Thoracic aorta (tissue), 2 donors: ENCODE results near the gene CBX6. TPM values are rescaled to one million over a fixed set of nuclear protein-coding genes. Genes with fewer than 3 reads are reported as not detected.

Experiments used
- ATAC-seq: fragments of 150-250 bp; one replicate; pipeline ENCODE4 v1.8.0; 2017; ENCODE audit warnings: low read depth; ENCODE audit not compliant: insufficient number of reproducible peaks, low FRiP score
- DNase-seq: peaks from one replicate; pipeline ENCODE4 v3.0.0-alpha.2; 2020; ENCODE audit warnings: low spot score
- H3K27ac ChIP-seq, 2 donors: fragments of 200-600 bp; sonication (generic); 1 replicate in 1 of 2; 2 replicates in 1 of 2; pipeline ENCODE4 v1.5.1; 2016; ENCODE audit warnings: mild to moderate bottlenecking in 2 of 2, moderate library complexity in 2 of 2
- H3K27me3 ChIP-seq: fragments of 200-600 bp; sonication (generic); replicated peaks from 2 replicates; pipeline ENCODE4 v1.6.0; 2016; ENCODE audit warnings: mild to moderate bottlenecking; ENCODE audit not compliant: insufficient read depth
- H3K36me3 ChIP-seq: fragments of 200-600 bp; sonication (generic); one replicate; pipeline ENCODE4 v1.5.1; 2016
- H3K4me1 ChIP-seq, 2 donors: fragments of 200-600 bp; sonication (generic); 1 replicate in 1 of 2; 2 replicates in 1 of 2; pipeline versions ENCODE4 v1.5.1 to v1.6.0; 2016; ENCODE audit warnings: low read depth in 2 of 2, mild to moderate bottlenecking in 1 of 2; ENCODE audit not compliant: control insufficient read depth in 1 of 2
- H3K4me3 ChIP-seq: fragments of 200-600 bp; sonication (generic); 2 replicates; pipeline ENCODE4 v1.5.1; 2016; ENCODE audit warnings: mild to moderate bottlenecking
- H3K9me3 ChIP-seq: fragments of 200-600 bp; sonication (generic); 2 replicates; pipeline ENCODE4 v1.5.1; 2016
- total RNA-seq, 2 donors: library from RNA; depleted of rRNA; stranded (reverse); fragments of >200 nt; gene quantifications; one replicate each; pipeline versions ENCODE4 v1.1.0 to v1.2.3, GENCODE V29; 2016
- TF ChIP-seq, protein P1 (sequence below): fragments of 200-600 bp; sonication (generic); IDR thresholded peaks from one replicate; pipeline ENCODE4 v1.5.1; 2019; ENCODE audit warnings: antibody characterized with exemption

CBX6 gene
- total RNA-seq, 2 donors from 2014 or later = 80.1 to 111 TPM

DNA sequence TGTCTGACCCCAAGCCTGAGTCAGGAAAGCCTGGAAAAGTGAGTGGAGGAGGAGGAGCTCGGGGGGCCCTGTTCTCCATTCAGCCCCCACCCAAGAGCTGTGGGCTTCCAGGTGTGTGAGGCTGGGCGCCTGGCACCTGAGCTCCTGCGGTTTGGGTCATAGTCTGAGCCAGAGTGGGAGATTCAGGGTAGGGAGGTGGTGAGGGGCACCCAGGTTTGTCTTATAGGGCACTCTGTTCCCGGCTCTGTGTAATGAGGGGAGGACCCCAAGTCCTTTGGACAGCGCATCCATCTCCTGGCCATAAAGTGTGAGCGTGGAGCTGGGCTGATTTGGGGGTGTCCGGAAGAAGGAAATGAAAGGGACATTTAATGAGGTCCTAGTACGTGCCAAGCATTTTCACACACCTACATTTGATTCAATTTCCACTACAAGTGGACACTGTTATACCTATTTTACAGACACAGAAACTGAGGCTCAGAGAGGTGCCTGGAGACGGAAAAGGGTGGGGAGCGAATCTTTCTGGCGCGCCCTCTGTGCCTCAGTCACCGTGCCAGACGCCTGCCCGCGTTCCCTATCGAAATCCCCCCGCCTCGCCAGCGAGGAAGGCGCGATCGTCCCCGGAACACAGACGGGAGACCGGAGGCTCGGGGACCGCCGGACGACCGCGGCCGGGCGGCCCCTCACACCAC lies 29.4 kb downstream of the CBX6 start:
- peak overlapping the region; percentile 85 for H3K4me3 ChIP-seq
- peaks cover 27 to 61% of the 10 kb centered on the region in 2 donors for H3K4me1 ChIP-seq
- H3K36me3 ChIP-seq = no peaks in the 10 kb centered on the region
- no peaks in the 10 kb centered on the region for H3K27me3 ChIP-seq
- TF ChIP-seq, protein P1, sequence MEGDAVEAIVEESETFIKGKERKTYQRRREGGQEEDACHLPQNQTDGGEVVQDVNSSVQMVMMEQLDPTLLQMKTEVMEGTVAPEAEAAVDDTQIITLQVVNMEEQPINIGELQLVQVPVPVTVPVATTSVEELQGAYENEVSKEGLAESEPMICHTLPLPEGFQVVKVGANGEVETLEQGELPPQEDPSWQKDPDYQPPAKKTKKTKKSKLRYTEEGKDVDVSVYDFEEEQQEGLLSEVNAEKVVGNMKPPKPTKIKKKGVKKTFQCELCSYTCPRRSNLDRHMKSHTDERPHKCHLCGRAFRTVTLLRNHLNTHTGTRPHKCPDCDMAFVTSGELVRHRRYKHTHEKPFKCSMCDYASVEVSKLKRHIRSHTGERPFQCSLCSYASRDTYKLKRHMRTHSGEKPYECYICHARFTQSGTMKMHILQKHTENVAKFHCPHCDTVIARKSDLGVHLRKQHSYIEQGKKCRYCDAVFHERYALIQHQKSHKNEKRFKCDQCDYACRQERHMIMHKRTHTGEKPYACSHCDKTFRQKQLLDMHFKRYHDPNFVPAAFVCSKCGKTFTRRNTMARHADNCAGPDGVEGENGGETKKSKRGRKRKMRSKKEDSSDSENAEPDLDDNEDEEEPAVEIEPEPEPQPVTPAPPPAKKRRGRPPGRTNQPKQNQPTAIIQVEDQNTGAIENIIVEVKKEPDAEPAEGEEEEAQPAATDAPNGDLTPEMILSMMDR = no peak
- no peaks in the 10 kb centered on the region for H3K9me3 ChIP-seq
- H3K27ac ChIP-seq = peak overlapping the region; percentile 83
- ATAC-seq = no peak
- no peak for DNase-seq

DNA sequence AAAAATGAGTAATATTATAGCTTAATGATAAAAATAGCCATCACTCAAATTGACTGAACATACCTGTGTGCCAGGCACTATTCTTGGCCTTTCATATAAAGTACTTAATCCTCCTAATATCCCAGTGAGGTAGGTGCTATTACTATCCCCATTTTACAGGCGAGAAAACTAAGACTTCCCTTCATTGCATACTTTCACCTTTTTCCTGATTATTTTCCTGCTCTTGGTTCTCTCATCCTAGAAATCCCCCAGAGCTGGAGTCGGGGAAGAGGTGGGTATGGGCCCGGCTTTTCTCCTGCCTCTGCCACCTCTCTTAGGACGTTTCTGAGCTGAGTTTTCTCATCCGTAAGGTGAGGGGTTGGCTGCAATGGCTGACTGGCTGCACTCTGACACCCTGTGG lies 30.4 kb downstream of the CBX6 start:
- no peak for DNase-seq
- Histone ChIP-seq H3K4me3 (peak overlapping the region; percentile 85), H3K9me3 (no peaks in the 10 kb centered on the region), H3K36me3 (no peaks in the 10 kb centered on the region), H3K27me3 (no peaks in the 10 kb centered on the region), H3K4me1 (peaks cover 27 to 51% of the 10 kb centered on the region in 2 donors), H3K27ac (no peak overlapping the region)
- ATAC-seq = no peak
- TF ChIP-seq, protein P1 = no peak

GRCh38 chr22:38841211-38841610 lies 30.8 kb downstream of the CBX6 start:
- TF ChIP-seq, protein P1 = no peak
- H3K9me3 ChIP-seq = no peaks in the 10 kb centered on the region
- peaks cover under 1% of the 10 kb centered on the region for H3K36me3 ChIP-seq
- no peak for ATAC-seq
- H3K4me3 ChIP-seq = peak overlapping the region; percentile 30
- no peaks in the 10 kb centered on the region for H3K27me3 ChIP-seq
- no peak for DNase-seq
- peaks cover 26 to 47% of the 10 kb centered on the region in 2 donors for H3K4me1 ChIP-seq
- no peak overlapping the region for H3K27ac ChIP-seq

- H3K36me3 ChIP-seq = peaks cover 5% of the 10 kb centered on the region
- no peaks in the 10 kb centered on the region for H3K9me3 ChIP-seq
- no peak overlapping the region for H3K27ac ChIP-seq
- no peaks in the 10 kb centered on the region for H3K27me3 ChIP-seq
- TF ChIP-seq, protein P1 = no peak
- H3K4me3 ChIP-seq = no peak overlapping the region
- DNase-seq (no peak), ATAC-seq (no peak)
- H3K4me1 ChIP-seq = peaks cover 18 to 36% of the 10 kb centered on the region in 2 donors
These were observed 31.9 kb downstream of the CBX6 start for GRCh38 chr22:38840129-38840528.

DNA sequence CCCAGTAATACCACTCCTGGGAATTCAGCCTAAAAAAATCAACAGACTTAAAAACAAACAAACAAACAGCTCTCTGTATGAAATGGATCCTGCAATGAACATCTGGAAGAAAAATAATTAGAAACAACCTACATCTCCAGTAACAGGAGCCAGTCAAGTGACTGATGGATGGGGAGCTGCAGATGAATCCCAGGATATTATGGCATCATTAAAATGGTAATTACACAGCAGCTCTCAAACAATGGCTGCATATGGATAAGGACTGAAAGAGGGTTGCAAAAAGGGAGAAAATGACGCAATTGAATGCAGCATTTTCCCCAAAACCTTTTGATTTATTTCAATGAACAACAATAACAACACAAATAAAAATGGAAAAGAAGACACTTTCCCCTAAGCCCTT lies 32.3 kb downstream of the CBX6 start:
- Histone ChIP-seq H3K27ac (no peak overlapping the region), H3K4me1 (peaks cover 16 to 32% of the 10 kb centered on the region in 2 donors), H3K9me3 (no peaks in the 10 kb centered on the region), H3K4me3 (no peak overlapping the region), H3K27me3 (no peaks in the 10 kb centered on the region), H3K36me3 (peaks cover 5% of the 10 kb centered on the region)
- DNase-seq = no peak
- TF ChIP-seq, protein P1 = no peak
- no peak for ATAC-seq
